GM19468 (cell line): ENCODE data around the gene TMSB4X.
"Not testable (repeated sequence)": the region's sequence is repeated elsewhere in the genome, so short reads cannot be mapped to it uniquely, and the experiment has no call there.

Source experiments
- ATAC-seq: cut with Tn5 transposase; IDR thresholded peaks from one replicate; pipeline ENCODE4 v1.9.1; 2021; ENCODE audit warnings: mild to moderate bottlenecking, moderate library complexity, moderate number of reproducible peaks; ENCODE audit not compliant: unreplicated experiment; ENCODE audit errors: extremely low read depth

The TMSB4X gene

DNA sequence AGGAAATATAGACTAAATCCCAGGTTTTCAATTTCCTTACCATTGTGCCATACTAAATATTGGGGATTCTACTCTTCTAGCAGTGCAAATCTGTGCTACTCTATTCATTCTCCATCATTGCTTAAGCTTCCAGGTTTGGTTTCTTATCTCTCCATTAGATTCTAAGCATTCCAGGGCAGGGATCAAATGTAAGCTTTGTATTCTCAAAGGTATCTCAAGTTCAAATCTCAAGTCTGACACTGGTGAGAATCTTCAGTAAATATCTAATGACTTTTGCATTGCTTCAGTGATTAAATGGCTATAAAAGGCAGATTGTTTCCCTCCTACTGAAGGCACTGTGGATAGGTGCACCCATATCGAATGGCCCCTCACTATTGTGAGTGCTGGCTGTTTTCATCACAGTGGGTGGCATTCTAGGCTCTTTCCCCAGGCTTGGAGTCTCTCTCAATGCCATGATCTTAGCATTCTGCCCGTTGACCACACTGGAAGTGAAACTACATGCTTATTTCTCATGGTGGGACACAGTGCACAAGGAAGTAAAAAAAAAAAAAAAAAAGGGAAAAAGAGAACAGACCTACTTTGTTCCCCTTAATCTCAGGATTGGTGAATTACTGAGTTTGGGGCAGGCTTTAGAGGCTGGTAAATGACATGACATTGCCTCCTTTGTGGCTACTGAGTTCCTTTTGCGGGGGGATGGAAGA is 40.8 kb downstream of the TMSB4X start:
- ATAC-seq = no peak

DNA sequence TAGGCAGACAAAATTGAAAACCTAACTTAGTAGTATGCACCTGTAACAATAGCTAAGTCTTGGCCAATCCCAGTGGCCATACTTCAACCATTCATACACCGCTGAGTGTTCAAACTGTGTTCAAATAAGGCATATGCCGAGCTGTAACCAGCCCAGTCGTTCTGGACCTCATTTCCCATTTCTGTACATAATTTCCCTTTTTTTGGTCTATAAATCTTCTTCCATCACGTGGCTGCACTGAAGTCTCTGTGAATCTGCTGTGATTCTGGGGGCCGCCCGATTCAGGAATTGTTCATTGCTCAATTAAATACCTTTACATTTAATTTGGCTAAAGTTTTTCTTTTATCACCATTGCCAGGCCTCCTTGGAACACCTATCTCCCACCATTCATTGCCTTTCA is 41.8 kb downstream of the TMSB4X start:
- ATAC-seq = not testable (repeated sequence)

- no peak for ATAC-seq
Measured at GRCh38 chrX:13022926-13023325, 48.0 kb downstream of the TMSB4X start.

GRCh38 chrX:13023567-13023966 is 48.7 kb downstream of the TMSB4X start:
- ATAC-seq = no peak

DNA sequence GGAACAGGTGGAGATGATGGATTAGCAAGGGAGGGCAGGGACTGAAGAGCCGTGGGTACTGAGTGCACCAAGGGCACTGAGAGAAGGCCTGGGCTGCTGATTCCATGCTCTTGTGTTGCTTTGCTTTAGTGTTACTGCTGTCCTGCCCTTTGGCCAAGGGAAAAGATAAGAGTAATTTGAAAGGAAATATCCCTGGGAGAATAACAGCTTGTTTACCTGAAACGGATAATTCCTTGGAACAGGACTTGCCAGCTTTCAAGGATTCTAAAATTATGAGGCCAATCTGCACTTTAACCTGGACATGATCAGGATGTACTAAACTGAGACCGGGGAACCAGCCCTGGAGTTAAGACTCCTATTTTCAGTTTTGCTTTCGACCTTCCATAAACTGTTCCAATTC is 49.1 kb downstream of the TMSB4X start:
- no peak for ATAC-seq

- ATAC-seq = no peak
Measured at GRCh38 chrX:13024986-13025385, 50.1 kb downstream of the TMSB4X start.
